ENCODE measurements around the gene CDH22.

The CDH22 gene

DNA sequence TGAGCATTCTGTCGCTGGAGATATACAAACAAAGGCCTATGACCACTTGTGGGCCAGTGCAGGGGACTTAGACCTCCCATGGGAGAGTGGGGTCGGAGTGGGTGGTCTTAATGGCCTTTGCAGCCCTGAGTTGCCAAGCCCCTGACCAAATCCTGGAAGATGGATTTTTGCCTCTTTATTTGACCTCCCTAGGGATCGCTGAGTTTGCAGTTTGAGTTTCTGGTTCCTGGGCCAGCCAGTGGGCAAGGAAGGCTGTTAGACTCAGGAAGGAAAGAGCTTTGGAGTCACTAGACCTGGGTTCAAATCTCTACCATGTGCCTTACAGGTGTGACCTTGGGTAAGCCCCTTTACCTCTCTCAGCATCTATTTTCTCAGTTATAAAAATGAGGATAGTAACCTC lies 96.0 kb downstream of the CDH22 start:
- DNase-seq = no peak

GRCh38 chr20:46211331-46211722 lies 97.0 kb downstream of the CDH22 start:
- no peak for DNase-seq

GRCh38 chr20:46210672-46211330 lies 97.5 kb downstream of the CDH22 start:
- DNase-seq = no peak

- no peak for DNase-seq
These were observed 98.2 kb downstream of the CDH22 start for GRCh38 chr20:46209930-46210671.

DNA sequence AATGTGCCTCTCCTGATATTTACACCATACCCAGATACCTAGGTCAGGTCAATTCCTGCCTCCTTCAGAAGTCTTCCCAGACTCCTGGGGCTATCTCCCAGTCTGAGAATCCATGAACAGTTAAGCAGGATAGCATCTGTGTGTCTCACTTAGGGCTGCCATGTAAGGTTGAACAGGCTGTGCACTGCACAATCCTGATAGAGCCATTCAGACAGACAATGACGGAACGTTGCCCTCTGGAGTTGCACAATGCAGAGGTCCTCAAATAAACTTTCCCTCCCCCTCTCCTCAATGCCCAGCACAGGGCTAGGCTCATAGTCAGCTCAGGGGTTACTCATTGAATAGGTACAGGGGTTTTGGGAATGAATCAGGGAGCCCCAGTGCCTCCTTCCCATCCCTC lies 100.5 kb downstream of the CDH22 start:
- no peak for DNase-seq

DNA sequence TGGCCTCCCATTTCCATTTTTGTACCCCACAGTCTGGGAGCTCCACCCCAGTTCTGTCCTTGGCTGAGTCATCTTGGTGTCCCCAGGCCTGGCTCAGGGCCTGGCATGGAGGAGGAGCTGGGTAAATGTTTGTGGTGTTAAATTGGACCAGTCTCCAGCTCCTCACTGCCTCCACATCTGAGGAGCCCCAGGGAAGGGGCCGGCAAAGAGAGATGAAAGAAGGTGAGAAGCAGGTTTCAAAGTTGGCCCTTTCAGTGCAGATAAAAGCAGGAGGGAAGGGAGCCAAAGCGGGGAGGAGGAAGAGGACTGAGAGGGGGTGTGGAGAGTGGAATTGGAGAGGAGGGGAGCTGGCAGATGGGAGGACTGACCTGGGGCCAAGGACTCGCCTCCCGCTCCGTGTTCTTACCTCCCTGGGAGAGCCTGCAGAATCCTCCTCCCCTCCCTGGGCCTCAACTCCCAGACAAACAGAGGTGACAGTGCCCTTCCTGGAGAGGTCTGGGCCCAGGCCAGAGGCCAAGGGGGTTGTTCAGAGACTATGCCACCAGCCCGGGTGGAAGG lies 101.2 kb downstream of the CDH22 start:
- DNase-seq = no peak

GRCh38 chr20:46206025-46206424 lies 102.3 kb downstream of the CDH22 start:
- DNase-seq = peak; percentile 86

GRCh38 chr20:46205349-46205748 lies 102.9 kb downstream of the CDH22 start:
- no peak for DNase-seq

- no peak for DNase-seq
These were observed 103.6 kb downstream of the CDH22 start for GRCh38 chr20:46204594-46205186.

GRCh38 chr20:46203510-46203837 lies 104.8 kb downstream of the CDH22 start:
- DNase-seq = no peak

DNA sequence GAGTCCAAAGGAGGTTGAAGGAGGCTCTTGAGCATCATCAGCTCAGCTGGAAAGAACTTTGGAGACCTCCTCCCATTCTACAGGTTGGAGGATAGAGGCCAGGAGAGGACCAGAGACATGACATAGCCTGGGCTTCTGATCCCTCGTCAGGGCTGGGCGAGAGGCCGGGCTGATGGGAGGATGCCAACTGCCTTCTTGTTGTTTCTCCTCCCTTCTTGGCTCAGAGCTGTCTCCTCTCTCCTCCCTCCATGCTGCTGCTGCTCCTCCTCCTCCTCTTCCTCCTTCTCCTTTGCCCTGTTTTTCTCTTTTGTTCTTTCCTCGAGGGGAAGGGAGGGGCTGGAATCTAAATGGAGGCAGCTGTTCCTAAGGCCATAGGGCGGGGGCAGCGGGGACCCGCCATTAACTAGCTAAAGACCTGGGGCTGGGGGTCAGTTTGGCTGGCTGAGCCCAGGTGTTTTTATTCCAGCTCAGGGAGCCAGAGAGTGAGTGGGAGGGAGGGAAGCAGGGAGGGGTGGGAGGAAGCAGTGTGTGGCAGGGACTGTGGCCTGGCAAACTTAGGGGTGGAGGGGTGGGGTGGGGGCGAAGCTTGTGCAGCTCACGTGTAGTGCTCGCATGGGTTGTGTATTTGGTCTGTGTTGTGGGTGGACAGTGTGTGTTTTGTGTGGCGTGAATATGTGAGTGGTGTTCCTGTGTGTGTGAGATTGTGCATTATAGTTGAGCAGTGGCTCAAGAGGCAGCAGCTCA lies 105.4 kb downstream of the CDH22 start:
- no peak for DNase-seq

DNA sequence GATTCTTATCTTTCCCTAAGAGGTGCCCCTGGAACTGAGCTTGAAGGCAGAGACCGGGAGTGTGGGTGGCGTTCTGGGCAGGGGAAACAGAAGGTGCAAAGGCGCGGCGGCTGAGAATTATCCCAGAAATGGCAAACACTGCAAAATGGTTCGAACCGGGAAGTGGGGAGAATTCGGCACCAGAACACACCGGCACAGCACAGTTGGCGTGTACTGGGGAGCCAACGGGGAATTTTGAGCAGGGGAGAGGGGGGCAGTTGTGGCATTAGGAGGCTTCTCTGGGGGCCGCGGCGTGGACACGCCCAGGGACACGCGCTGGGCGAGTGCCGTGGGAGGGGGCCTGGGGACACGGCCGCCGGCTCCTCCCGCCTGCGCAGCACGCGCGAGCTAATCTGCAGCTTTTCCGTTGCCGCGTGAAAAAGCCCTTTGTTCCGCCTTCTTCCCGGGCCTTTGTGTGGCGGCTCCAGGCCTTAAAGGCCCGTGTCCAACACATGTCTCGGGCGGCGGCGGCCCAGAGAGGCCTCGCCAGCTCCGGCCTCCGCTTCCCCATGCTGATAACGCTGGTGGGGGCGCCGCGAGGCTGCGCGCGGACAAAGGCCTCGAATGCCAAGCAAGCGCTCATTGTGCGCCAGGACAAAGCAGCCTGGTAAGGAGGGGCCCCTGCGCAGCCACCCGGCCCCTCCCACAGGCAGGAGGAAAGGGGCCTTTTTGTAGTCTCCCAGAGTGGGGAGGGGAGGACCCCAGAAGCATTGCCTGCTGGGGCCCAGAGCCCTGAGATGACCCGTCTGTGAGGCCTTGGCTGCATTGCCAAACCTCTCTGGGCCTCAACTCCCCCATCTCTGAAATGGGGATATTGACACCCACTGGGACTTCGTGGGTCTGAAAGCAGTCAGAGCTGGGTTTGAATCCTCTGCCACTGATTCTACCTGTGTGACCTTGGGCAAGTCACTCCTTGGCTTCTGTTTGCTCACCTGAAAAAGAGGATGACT lies 107.4 kb downstream of the CDH22 start:
- no peak for DNase-seq

- no peak for DNase-seq
These were observed 109.1 kb downstream of the CDH22 start for GRCh38 chr20:46199198-46199597.

DNA sequence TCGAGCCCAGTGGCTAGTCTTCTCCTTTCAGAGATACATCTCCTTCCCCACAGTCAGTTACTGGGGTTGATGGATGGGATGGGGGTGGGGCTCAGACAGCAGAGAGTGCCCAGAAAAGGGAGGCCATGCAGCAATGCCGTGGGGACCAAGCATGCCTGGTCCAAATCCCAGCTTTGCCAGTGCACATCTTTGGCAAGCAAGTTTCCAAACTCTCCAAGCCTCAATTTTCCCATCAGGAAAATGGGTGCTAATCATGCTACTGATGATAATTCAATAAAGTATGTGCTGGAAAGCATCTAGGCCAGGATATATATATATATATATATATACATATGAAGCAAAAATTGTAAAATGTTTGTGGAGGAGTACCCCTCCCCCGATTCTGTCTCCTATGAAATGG lies 111.3 kb downstream of the CDH22 start:
- no peak for DNase-seq

GRCh38 chr20:46195264-46196036 lies 112.8 kb downstream of the CDH22 start:
- DNase-seq = no peak

DNA sequence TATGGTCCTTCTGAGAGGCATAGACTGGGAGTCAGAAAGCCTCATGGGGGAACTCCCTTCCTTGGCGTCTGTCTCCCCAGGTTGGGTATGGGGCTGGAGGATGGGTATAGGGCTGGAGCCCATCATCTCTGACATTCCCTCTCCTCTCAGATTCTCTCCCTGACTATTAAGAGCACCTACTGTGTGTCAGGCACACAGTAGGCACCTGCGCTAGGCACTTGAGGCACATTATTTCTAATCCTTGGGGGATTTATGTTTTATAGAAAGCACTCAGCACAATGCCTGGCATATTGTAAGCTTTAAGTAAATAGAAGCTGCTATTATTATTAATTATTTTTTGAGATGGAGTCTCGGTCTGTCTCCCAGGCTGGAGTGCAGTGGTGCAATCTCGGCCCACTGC lies 113.9 kb downstream of the CDH22 start:
- DNase-seq = no peak

DNA sequence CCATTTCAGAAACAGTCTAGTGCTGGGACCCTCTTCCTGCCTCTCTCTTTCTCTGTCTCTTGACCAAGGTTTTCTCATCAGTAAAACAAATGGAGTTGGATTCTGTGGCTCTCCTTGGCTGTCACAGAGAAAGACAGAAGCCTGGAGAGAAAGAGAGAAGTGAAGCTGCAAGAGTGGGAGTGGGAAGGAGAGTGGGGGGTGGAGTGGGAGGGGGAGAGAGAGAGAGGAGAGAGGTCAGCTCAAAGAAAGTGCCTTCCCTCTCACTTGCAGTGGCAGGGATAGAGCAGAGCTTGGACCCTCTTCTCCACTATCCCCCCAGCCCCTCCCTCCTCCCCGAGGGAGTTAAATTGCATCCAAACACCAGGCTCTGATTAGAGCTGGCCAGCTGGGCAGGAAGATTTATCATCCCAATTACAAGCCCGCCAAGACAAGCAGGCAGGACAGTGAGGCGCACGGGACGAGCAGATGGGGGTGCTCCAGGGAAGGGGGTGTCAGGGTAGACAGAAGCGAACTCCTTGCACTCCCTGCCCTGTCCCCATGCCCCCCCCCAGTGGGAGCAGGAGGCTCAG lies 115.8 kb downstream of the CDH22 start:
- no peak for DNase-seq

DNA sequence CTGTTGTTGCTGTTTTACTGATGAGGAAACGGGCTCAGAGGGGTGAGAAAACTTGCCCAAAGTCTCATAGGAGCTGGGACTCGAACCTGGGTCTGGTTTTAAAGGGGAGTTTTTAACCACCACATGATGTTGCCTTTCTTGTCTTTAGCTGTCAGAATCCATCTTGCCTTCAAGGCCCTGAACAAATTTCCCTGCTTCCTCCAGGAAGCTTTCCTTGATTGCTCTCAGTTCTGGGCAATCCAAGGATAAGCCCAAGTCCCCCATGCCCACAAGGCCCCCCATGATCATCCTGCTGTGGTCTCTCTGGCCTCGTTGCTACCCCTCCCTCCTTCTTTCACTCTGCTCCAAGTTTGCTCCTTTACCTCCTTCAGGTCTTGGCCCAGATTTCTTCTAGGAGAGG lies 116.7 kb downstream of the CDH22 start:
- no peak for DNase-seq

DNA sequence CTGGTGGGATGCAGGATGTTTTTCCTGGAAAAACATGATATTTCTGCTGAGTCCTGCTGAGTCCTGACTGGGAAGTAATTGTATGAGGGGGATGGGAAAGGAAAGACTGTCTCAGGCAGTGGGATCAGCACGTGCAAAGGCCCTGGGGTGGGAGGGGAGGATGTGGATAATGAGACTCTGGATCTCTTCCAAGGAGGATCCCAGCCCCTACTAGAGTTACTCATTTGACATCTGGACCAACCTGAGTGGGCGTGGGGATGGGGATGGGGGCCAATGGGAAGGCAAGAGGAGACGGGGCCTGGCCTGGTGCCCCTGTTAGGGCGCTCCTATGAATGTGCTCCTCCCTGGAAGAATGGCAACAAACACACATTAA lies 117.1 kb downstream of the CDH22 start:
- no peak for DNase-seq

- no peak for DNase-seq
These were observed 117.7 kb downstream of the CDH22 start for GRCh38 chr20:46190478-46191167.

All from OCI-M1 (cell line).